HEK293 (cell line): ENCODE data around the gene CHMP1A.
A peak's percentile ranks its signal among the peaks of the same experiment; 100 is the strongest.

Source experiments
- BCL11B ChIP-seq: fragments of 450-650 bp; formaldehyde crosslinking; IDR thresholded peaks from 2 replicates; pipeline ENCODE4 v1.5.1; 2016; ENCODE audit warnings: low read depth, missing biosample characterization, missing genetic modification characterization
- BCL6B ChIP-seq: fragments of 450-650 bp; formaldehyde crosslinking; IDR thresholded peaks from 2 replicates; pipeline ENCODE4 v1.5.1; 2017; ENCODE audit warnings: missing biosample characterization, missing genetic modification characterization
- GLIS2 ChIP-seq: fragments of 450-650 bp; formaldehyde crosslinking; IDR thresholded peaks from 2 replicates; pipeline ENCODE4 v1.5.1; 2016; ENCODE audit warnings: missing biosample characterization, missing genetic modification characterization
- KLF17 ChIP-seq: fragments of 450-650 bp; formaldehyde crosslinking; IDR thresholded peaks from 2 replicates; pipeline ENCODE4 v1.5.1; 2016; ENCODE audit warnings: missing biosample characterization, missing genetic modification characterization
- MEIS1 ChIP-seq: sonication (generic); formaldehyde crosslinking; IDR thresholded peaks from 2 replicates; pipeline ENCODE4 v1.8.1; 2022; ENCODE audit warnings: missing genetic modification reagents, mild to moderate bottlenecking, borderline replicate concordance
- MZF1 ChIP-seq: fragments of 450-650 bp; formaldehyde crosslinking; IDR thresholded peaks from 2 replicates; pipeline ENCODE4 v1.5.1; 2017; ENCODE audit warnings: missing biosample characterization, missing genetic modification characterization, borderline replicate concordance
- PATZ1 ChIP-seq: fragments of 450-650 bp; formaldehyde crosslinking; IDR thresholded peaks from 2 replicates; pipeline ENCODE4 v1.5.1; 2016; ENCODE audit warnings: missing biosample characterization, missing genetic modification characterization
- PRDM2 ChIP-seq: fragments of 450-650 bp; formaldehyde crosslinking; IDR thresholded peaks from 2 replicates; pipeline ENCODE4 v1.5.1; 2016; ENCODE audit warnings: missing biosample characterization, missing genetic modification characterization, borderline replicate concordance
- PRDM4 ChIP-seq: fragments of 450-650 bp; formaldehyde crosslinking; IDR thresholded peaks from 2 replicates; pipeline ENCODE4 v1.5.1; 2017; ENCODE audit warnings: missing biosample characterization, missing genetic modification characterization
- SP2 ChIP-seq: fragments of 450-650 bp; formaldehyde crosslinking; IDR thresholded peaks from 2 replicates; pipeline ENCODE4 v1.5.1; 2016; ENCODE audit warnings: missing biosample characterization, missing genetic modification characterization
- ZBTB7A ChIP-seq: fragments of 450-650 bp; formaldehyde crosslinking; IDR thresholded peaks from 2 replicates; pipeline ENCODE4 v1.5.1; 2016; ENCODE audit warnings: low read depth, missing biosample characterization, missing genetic modification characterization
- ZNF169 ChIP-seq: fragments of 450-650 bp; formaldehyde crosslinking; IDR thresholded peaks from 2 replicates; pipeline ENCODE4 v1.5.1; 2016; ENCODE audit warnings: missing biosample characterization, missing genetic modification characterization
- ZNF214 ChIP-seq: fragments of 450-650 bp; formaldehyde crosslinking; IDR thresholded peaks from 2 replicates; pipeline ENCODE4 v1.5.1; 2017; ENCODE audit warnings: missing biosample characterization, mild to moderate bottlenecking, missing genetic modification characterization, borderline replicate concordance
- ZNF292 ChIP-seq: fragments of 450-650 bp; formaldehyde crosslinking; IDR thresholded peaks from 2 replicates; pipeline ENCODE4 v1.5.1; 2016; ENCODE audit warnings: low read depth, missing biosample characterization, missing genetic modification characterization, borderline replicate concordance
- ZNF366 ChIP-seq: fragments of 450-650 bp; formaldehyde crosslinking; conservative IDR thresholded peaks from 2 replicates; pipeline ENCODE4 v1.5.1; 2016; ENCODE audit warnings: missing biosample characterization, missing genetic modification characterization
- ZNF513 ChIP-seq: fragments of 450-650 bp; IDR thresholded peaks from 2 replicates; pipeline ENCODE4 v1.5.1; 2018; ENCODE audit warnings: missing biosample characterization, missing genetic modification characterization
- ZNF76 ChIP-seq: fragments of 450-650 bp; formaldehyde crosslinking; IDR thresholded peaks from 2 replicates; pipeline ENCODE4; 2016; ENCODE audit warnings: low read depth, missing biosample characterization, missing genetic modification characterization, borderline replicate concordance
- ZNF791 ChIP-seq: fragments of 450-650 bp; formaldehyde crosslinking; IDR thresholded peaks from 2 replicates; pipeline ENCODE4 v1.5.1; 2016; ENCODE audit warnings: missing biosample characterization, missing genetic modification characterization
- ZNF830 ChIP-seq: fragments of 450-650 bp; IDR thresholded peaks from 2 replicates; pipeline ENCODE4 v1.5.0; 2018; ENCODE audit warnings: missing biosample characterization, missing genetic modification characterization, low read depth, mild to moderate bottlenecking, moderate library complexity
- ZXDB ChIP-seq: fragments of 450-650 bp; formaldehyde crosslinking; IDR thresholded peaks from 2 replicates; pipeline ENCODE4 v1.5.1; 2016; ENCODE audit warnings: missing biosample characterization, missing genetic modification characterization
- TF ChIP-seq, protein P1 (sequence below): fragments of 450-650 bp; formaldehyde crosslinking; IDR thresholded peaks from 2 replicates; pipeline ENCODE4 v1.5.1; 2017; ENCODE audit warnings: missing biosample characterization, mild to moderate bottlenecking, missing genetic modification characterization, moderate library complexity
- TF ChIP-seq, protein P2 (sequence below): fragments of 450-650 bp; formaldehyde crosslinking; IDR thresholded peaks from 2 replicates; pipeline ENCODE4 v1.5.1; 2016; ENCODE audit warnings: missing biosample characterization, missing genetic modification characterization

CHMP1A gene

DNA sequence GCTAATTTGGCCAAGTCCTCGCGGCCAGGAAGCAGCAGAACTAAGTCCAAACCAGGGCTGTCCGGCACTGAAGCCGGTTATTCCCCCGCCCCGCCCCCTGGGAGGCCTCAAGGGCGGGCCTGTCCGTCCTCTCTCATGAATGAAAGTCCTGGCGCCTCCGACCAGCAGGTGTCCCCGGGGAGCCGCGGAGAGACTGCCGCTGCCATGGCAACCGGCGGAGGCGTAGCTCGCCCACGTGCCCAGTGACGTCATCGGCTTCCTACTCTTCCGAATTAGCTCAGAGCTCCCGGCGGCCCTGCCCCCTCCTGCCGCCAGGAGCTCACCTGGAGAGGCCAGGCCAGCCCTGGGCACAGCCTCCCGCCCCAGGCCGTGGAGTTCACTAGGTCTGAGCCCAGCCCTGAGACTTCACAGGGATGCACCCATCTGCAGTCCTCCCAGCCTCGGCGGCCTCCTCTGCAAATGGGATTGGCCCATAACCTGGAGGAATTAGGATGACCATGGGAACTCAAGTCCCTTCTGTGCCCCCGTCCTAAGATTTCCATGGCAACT, 42.7 kb upstream of the CHMP1A start (continued):
- TF ChIP-seq PRDM2 (no peak), ZNF366 (tag by site-specific recombination) (0 out of 2 replicates have a peak, but pooled peaks have one; percentile 44), ZNF791 (tag by site-specific recombination) (no peak), ZNF513 (no peak), BCL6B (tag by site-specific recombination) (no peak), PATZ1 (tag by site-specific recombination) (peak; percentile 84), ZXDB (tag by site-specific recombination) (peak; percentile 86), ZNF214 (tag by site-specific recombination) (no peak), ZNF76 (peak; percentile 74; the same call in 1 of the 2 replicates), MEIS1 (no peak), KLF17 (tag by site-specific recombination) (peak; percentile 94), SP2 (peak; percentile 81), GLIS2 (tag by site-specific recombination) (peak; percentile 84), ZNF830 (no peak), ZNF169 (tag by site-specific recombination) (no peak), BCL11B (tag by site-specific recombination) (peak; percentile 61; the same call in 1 of the 2 replicates), PRDM4 (tag by site-specific recombination) (peak; percentile 40; the same call in 1 of the 2 replicates), ZBTB7A (tag by site-specific recombination) (no peak), ZNF292 (tag by site-specific recombination) (no peak), MZF1 (tag by site-specific recombination) (no peak)
- TF ChIP-seq, protein P1, sequence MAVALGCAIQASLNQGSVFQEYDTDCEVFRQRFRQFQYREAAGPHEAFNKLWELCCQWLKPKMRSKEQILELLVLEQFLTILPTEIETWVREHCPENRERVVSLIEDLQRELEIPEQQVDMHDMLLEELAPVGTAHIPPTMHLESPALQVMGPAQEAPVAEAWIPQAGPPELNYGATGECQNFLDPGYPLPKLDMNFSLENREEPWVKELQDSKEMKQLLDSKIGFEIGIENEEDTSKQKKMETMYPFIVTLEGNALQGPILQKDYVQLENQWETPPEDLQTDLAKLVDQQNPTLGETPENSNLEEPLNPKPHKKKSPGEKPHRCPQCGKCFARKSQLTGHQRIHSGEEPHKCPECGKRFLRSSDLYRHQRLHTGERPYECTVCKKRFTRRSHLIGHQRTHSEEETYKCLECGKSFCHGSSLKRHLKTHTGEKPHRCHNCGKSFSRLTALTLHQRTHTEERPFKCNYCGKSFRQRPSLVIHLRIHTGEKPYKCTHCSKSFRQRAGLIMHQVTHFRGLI = no peak
- TF ChIP-seq, protein P2, sequence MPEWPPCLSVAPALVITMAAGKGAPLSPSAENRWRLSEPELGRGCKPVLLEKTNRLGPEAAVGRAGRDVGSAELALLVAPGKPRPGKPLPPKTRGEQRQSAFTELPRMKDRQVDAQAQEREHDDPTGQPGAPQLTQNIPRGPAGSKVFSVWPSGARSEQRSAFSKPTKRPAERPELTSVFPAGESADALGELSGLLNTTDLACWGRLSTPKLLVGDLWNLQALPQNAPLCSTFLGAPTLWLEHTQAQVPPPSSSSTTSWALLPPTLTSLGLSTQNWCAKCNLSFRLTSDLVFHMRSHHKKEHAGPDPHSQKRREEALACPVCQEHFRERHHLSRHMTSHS (tag by site-specific recombination) = no peak
